NCI-H748 (cell line): ENCODE results near the gene SLX9.
"Not testable (repeated sequence)": the region's sequence is repeated elsewhere in the genome, so short reads cannot be mapped to it uniquely, and the experiment has no call there.

ENCODE experiments used
- DNase-seq: peaks from one replicate; lab custom pipeline; 2025; ENCODE audit not compliant: unreplicated experiment; lab: John Stamatoyannopoulos, UW

SLX9 gene

DNA sequence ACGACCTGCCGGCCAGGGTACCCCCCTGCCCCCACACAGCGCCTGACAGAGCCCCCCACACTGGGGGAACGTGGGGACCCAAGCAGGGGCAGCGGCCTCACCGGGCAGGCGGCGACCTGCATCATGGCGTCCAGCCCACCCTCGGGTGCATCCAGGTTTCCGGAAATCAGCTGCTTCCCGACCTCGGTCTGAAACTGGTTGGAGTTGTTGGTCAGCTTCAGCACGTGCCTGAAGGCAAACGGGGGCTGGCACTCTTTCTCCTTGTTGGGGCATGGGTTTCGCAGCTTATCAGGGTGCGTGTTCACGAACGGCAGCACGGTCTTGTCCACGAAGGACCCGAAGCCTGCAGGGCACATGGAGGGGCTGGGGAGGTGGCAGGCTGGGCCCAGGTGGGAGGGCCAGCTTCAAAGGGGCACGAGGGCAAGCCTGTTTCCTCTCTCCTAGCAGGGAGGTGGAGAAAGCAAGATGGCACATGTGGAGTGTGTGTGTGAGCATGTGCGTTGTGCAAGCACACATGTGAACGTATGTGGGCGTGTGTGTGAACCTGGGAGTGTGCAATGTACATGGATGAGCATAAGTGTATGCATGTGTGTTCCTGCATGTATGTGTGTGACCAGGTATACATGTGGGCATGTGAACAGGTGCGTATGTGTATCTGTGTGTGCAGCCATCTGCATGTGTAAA lies 38.3 kb upstream of the SLX9 start:
- DNase-seq: no peak

DNA sequence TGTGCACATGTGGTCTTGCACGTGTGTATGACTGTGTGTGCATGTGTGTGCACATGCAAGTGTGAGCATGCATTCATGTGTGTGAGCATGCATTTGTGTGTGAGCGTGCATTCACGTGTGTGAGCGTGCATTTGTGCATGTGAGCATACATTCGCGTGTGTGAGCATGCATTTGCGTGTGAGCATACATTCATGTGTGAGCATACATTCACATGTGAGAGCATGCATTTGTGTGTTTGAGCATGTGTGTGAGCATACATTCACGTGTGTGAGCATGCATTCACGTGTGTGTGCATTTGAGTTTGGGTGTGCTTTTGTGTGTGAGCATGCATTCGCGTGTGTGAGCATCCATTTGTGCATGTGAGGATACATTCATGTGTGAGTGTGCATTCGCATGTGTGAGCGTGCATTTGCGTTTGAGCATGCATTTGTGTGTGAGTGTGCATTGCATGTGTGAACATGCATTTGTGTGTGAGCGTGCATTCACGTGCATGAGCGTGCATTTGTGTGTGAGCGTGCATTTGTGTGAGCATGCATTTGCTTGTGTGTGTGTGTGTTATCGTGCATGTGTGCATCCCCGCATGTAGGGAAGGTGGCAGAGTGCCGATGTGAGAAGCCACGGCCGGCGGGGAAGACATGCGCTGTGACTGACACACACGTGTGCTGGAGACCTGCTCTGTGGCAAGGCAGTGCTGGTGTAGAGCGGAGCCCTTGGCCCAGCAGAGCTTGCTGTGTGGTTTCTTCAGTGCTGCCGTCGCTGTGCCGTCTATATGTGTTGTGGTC lies 37.4 kb upstream of the SLX9 start:
- no peak for DNase-seq

DNA sequence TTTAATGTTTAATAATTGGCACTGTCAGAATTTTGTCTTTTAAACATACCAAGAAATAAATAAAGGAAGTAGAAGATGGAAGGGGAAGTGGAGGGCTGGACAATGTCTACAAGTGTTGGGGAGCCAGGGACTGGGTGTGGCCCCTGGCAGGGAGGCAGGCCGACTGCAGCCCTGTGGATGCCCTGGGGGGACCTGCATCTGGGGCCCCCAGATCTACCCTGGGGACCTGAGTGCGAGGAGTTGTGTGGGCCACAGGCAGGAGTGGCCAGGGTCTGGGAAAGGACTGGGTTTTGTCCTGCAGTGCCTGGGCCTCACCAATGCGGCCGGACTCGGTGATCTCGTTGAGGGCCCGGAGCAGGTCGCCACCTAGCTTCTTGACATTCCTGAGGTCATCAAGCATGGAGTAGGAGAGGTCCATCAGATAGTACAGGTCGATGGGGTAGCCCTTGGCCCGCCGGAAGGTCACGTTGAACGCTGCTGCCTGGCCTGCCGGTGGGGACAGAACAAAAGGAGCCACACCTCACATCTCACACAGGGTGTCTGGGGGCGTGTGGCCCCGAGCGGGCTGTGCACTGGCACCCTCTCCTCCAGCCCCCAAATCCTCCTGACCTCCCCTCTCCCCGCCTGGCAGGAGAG lies 36.7 kb upstream of the SLX9 start:
- DNase-seq: no peak

DNA sequence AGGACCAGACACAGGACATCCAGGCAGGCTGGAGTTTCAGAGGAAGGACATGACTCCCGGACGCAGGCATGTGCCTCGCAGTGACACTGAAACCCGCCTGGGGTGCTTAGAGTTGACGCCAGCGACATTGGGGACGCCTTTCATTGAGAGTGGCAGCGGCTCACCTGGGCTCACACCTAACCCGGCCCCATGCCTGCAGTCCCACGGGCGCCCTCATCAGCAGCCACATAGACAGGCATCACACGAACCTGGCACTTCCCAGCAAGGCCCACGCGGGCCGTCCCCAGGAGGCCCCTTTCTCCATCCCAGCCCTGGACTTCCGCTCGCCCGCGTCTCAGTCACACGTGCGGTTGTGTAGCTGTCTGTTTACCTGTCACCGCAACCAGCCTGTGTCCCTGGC lies 36.1 kb upstream of the SLX9 start:
- no peak for DNase-seq

DNA sequence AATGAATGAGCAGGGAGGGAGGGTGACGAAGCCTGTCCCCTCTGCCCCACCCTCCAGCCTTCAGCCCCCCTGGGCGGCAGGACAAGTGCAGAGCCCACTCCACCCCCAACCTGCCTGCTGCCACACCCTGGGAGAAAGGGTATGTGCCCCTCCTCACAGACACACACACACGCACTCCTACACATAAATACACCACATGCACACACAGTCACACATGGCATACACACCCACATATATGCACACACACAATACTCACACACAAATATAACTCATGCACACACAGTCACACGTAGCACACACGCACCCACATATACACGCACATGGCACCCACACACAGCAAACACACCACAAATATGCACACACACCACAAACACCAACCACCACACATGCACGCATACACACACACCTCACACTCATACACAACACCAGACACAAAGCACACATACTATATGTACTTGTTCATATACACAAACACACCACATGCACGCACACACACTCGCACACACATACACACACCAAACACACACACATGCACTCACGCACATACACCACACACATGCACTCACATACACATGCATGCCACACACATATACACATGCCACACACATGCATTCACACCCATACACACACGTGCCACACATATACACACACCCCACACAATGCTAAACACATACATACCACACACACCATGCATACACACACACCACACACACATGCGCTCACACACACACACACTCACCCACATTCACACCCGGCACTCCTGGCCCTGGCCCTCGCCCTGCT lies 35.5 kb upstream of the SLX9 start:
- no peak for DNase-seq

DNA sequence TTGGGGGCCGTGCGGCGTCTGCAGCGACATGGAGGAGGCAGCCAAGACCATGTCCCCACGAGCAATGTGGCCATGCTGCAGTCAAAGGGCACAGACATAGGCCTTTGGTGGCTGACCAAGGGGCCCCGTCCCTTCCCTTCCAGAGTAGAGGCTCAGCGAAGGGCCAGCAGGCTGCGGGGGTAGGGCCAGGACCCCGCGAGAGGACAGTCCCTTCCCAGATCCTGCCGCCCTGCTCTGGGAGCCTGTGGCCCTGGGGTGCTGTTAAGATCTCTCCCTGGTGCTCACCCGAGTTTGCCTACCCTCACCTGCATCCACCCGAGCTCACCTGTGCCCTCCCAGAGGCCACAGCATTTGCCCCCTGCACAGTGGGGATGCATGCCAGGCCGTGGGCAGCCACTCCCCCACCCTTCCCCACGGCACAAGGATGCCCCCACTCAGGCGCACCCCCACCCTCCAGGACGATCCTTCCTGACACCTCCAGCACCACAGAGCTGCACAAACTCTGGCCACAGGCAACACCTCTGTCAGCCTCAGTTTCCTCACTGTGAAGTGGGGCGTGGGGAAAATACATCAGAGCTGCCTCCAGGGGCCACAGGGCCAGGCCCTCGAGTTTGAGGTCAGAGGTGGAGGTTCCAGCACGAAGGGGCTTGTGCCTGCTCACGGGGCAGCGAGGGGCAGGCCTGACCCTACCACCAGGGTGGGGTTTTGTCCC lies 34.7 kb upstream of the SLX9 start:
- no peak for DNase-seq

DNA sequence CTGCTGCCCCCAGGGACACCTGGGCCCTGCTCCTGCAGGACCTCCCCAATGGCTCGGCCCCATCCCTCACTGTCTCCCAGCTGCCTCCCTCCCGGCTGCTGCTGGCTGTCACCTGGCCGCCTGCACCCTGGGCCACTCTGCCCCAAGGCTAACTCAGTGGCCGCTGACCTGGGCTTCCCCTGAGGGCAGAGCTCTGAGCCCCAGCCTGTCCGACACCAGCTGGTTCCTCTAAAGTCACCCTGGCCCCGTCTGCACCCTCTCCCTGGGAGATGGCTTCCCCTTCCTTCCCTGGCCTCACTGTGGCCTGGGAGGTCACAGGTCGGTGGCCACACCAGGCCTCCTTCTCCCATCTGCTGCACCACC lies 34.1 kb upstream of the SLX9 start:
- DNase-seq: no peak

DNA sequence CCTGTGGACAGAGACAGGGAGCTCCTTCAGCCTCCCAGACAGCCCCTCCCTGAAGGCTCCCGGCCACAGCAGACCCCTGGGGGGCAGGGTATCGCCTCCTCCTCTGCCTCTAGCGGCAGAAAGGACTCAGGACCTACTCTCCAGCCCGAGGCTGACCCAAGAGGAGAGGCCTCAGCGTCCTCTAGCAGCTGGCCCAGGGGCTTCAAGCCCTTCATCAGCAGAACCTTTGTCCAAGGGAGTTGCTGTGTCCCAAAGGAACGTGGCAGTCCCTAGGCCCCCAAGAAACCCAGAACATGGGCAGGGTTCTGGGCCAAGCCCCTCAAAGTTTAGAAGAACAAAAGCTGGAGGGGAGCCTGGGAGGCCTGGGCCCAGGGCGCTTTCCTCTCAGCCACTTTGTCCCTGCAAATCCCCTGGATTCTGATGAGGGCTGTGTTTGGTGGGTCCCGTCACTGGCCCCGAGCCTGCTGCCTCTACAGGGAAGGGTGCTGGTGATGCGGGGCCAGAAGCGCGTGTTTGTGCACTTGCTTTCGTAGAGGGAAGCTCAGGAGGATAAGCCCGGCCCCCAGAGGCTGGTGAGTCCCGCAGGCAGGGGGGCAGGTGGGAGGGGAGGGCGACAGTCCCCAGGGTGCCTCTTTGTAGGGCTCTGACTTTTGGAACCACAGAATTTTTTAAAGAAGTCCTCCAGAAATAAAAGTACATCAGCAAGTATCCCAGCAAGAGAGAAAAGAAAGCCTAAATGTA lies 32.4 kb upstream of the SLX9 start:
- DNase-seq: no peak

DNA sequence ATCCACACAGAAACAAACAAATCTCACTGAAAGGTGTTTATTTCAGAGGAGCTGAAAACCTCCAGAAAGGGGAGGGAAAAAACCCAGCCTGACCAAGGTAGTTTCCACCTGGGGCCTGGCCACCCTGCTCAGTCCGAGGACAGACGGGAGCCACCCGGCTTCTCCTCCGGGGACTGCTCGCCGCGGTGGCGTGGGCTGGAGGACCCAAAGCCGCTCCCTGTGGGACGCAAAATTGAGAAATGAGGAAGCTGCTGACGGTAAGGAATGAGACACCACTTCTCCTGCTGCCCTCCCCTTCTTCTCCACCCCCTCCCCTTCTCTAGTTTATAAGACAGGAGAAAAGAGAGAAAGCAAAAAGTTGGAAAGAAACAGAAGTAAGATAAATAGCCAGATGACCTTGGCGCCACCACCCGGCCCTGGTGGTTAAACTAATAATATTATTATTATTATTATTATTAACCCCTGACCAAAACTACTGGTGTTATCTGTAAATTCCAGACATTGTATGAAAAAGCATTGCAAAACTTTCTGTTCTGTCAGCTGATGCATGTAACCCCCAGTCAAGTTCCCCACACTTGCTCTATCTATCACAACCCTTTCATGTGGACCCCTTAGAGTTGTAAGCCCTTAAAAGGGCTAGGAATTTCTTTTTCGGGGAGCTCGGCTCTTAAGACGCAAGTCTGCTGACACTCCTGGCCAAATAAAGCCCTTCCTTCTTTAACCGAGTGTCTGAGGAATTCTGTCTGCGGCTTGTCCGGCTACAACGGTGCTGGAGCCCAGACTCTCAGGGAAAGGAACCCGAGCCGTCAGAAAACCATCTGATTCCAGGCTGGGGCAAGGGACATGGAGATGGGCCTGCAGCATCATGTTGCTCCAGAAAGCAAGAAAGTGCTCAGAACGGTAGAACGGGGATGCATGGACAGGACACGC lies 31.6 kb upstream of the SLX9 start:
- DNase-seq: no peak

DNA sequence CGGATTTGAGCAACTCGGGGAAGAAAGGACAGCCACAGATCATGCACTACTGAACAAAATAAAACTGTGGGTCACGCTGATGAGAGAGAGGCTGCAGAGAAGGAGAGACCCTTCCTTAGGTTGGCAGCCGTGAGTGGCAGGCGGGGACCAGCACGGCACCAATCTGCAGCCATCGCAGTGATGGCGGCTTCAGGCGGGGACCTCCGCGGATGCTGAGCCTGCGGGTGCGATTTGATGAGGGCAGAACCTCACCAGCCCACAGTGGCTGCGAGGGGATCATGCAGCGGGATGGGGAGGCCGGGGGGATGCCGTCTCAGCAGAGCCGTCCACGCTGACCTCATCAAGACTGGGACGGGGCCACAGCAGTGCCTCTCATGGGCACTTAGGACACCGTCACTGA lies 30.9 kb upstream of the SLX9 start:
- DNase-seq: no peak

DNA sequence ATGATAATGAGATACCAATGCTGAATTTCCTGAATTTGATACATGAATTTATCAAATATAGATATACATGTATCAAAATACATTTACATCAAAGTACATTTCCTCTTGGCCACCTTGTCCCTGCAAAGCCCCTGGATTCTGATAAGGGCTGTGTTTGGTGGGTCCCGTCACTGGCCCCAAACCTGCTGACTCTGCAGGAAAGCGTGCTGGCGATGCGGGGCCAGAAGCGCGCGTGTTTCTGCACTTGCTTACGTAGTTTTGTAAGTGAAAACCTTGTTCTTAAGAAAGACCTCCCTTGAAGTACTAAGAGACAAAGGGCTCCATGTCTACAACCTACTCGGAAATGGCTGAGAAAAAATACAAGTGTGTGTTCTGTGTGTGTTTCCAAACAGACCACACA lies 30.1 kb upstream of the SLX9 start:
- DNase-seq: no peak

DNA sequence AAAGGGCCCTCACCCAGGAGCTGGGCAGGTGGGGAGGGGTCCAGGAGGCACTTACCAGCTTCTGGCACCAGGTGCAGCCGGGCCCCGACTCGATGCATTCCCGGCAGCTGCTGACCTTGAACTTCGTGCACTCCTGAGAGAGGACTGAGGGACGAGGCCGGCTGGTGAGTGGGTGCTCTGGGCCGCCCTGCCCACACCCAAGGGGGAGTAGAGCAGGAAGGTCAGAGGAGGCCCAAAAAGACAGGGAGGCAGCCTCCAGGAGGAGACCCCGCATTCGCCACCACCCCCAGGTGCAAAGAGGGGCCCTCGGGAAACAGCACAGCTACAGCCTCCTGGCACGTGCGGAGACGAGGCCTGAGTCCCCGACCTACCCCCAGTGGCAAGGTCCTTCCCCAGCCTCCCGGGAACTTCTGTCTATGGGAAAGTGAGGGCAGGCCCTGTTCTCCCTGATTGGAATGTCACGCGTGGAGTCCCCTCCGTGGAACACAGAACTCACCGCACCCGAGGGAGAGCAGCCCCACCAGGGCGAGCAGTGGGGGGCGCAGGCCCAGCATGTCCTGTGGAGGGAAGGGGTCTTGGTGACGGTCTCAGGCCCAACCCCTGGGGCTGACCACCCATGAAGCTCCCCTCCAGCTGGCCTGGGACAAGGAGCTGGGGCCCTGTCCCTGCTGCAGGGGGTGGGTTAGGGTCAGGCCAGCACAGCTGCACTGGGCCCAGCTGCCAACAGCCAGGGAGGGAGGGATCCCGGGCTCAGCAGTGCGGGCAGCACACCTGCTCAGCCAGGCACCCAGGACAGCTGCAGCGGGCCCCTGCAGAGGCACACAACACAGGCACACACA lies 29.4 kb upstream of the SLX9 start:
- no peak for DNase-seq

DNA sequence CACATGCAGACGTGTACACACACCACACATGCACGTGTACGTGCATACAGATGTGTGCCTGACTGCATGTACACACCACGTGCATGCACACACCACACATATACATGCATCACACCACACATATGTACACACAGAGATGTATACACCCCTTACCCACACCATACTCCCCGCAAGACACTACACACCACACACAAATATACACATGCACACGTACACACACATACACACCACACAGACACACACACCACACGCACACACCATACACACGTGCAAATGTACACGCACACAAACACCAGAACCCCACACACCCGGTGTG lies 28.8 kb upstream of the SLX9 start:
- DNase-seq: no peak

DNA sequence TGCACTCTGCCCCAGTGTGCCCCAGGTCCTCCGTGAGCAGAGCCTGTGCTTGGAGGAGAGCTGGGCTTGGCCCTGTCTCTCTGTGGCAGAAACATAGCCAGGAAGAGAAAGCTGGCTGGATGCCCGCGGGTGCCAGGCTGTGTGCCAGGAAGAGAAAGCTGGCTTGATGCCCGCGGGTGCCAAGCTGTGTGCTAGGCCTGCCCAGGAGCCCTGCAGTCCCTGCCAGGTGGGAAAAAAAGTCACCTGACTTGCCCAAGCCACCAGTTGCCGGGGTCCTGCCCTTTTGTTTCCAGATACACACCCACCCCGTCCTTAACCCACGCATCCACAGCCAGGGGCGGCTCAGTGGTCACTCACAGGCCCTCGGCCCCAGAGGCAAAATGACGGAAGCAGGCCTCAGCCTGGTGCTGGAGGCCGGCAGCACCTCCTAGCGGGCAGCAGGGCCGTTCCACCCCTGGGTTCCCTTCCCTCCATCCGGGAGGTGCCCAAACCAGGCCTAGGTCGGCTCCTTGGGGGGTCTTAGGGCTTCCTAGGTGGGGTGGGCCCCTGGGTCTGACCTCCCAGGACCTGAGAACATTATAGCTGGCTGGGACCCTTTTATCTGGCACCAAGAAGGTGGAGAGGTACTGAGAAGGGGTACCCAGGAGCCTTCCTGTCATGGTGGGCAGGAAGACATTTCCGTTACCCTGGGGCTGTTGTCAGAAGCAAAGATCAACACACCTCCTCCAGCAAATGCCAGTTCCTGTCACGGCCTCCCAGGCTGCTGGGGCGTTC lies 28.3 kb upstream of the SLX9 start:
- no peak for DNase-seq

DNA sequence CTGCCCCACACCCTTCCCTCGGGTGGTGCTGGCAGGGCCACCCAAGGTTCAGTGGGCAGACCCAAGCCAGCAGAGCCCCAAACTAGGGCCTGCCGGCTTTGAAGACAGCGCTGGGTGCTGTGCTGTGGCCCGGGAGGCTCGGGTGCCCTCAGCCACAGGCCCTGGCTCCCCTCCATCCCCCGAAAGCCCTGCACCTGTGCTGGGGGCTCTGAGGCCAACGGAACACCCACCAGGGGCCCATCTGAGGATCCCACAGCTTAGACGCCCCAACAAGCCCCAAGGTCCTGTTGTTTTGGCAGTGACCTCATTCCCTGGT lies 27.7 kb upstream of the SLX9 start:
- no peak for DNase-seq

DNA sequence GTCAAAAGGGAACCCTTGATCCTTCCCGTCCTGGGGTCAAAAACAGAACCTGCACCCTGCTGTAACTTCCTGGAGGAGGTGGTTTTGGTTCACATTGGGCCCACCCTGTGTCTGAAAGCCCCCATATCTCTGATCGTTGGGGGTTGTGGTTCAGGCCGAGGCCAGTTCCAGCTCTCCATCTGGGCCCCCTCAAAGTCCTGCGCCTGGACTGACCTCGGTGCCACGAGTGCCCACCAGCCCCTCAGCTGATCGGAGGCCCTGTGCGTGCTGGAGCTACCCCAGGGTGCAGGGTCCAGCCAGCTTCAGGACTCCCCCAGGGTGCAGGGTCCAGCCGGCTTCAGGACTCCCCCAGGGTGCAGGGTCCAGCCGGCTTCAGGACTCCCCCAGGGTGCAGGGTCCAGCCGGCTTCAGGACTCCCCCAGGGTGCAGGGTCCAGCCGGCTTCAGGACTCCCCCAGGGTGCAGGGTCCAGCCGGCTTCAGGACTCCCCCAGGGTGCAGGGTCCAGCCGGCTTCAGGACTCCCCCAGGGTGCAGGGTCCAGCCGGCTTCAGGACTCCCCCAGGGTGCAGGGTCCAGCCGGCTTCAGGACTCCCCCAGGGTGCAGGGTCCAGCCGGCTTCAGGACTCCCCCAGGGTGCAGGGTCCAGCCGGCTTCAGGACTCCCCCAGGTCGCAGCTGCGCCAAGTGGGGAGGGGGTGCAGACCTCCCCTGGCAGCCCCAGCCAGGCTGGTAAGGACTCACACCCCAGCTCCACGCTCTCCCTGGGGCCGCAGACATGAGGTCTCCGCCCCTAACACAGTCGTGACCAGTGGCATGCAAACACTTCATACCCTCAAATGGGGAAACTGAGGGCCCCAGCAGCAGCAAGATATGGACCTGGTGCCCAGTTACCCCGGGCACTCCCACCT lies 27.1 kb upstream of the SLX9 start:
- not testable (repeated sequence) for DNase-seq
